WTC11 (cell line): ENCODE data around the gene MYLK. TPM values are rescaled to one million over a fixed set of nuclear protein-coding genes. Genes with fewer than 3 reads are reported as not detected.

Source experiments
- ATAC-seq: fragments of 200-7000 bp; cut with Tn5 transposase; 2 replicates; pipeline ENCODE4 v1.10.0; 2021; ENCODE audit warnings: mild to moderate bottlenecking, moderate library complexity
- CTCF ChIA-PET: fragments of 300-600 bp; sonication (Branson Sonifier 250); formaldehyde crosslinking; loops from one replicate; lab custom pipeline; 2021; ENCODE audit warnings: antibody characterized with exemption; lab: Charles Lee
- POLR2A ChIA-PET: fragments of 350-600 bp; sonication (Branson Sonifier 250); formaldehyde crosslinking; loops from one replicate; lab custom pipeline; 2021; ENCODE audit warnings: antibody characterized with exemption; lab: Charles Lee
- DNase-seq: peaks from one replicate; pipeline ENCODE4 v3.0.0; 2021; ENCODE audit warnings: low spot score
- H3K27ac Mint-ChIP-seq: 2 replicates; pipeline ENCODE4 v1.8.0; 2021; ENCODE audit warnings: mixed read lengths
- H3K27me3 Mint-ChIP-seq: 2 replicates; pipeline ENCODE4 v1.8.0; 2021; ENCODE audit warnings: low read depth, mild to moderate bottlenecking, moderate library complexity, mixed read lengths
- H3K36me3 Mint-ChIP-seq: 2 replicates; pipeline ENCODE4 v1.8.0; 2021; ENCODE audit warnings: mixed read lengths
- H3K4me1 Mint-ChIP-seq: 2 replicates; pipeline ENCODE4 v1.8.0; 2022; ENCODE audit warnings: mixed read lengths
- H3K4me3 Mint-ChIP-seq: 2 replicates; pipeline ENCODE4 v1.8.0; 2021; ENCODE audit warnings: mild to moderate bottlenecking, moderate library complexity, mixed read lengths
- H3K9me3 Mint-ChIP-seq: 2 replicates; pipeline ENCODE4 v1.8.0; 2021; ENCODE audit warnings: mixed read lengths
- ATF1 ChIP-seq: sonication (generic); formaldehyde crosslinking; IDR thresholded peaks from 2 replicates; pipeline ENCODE4 v1.8.1; 2023; ENCODE audit warnings: mild to moderate bottlenecking, moderate library complexity, missing genetic modification reagents
- CREB1 ChIP-seq: sonication (generic); formaldehyde crosslinking; IDR thresholded peaks from 2 replicates; pipeline ENCODE4 v1.8.0; 2023; ENCODE audit warnings: mild to moderate bottlenecking, missing genetic modification reagents
- FOXK1 ChIP-seq: sonication (generic); formaldehyde crosslinking; IDR thresholded peaks from 2 replicates; pipeline ENCODE4 v1.8.0; 2022; ENCODE audit warnings: mild to moderate bottlenecking, moderate library complexity, missing genetic modification reagents
- FOXP1 ChIP-seq: sonication (generic); formaldehyde crosslinking; IDR thresholded peaks from 2 replicates; pipeline ENCODE4 v1.8.0; 2022; ENCODE audit warnings: missing genetic modification reagents, mild to moderate bottlenecking, moderate library complexity, borderline replicate concordance
- GTF2I ChIP-seq: fragments of 250-450 bp; sonication (Bioruptor Pico); conservative IDR thresholded peaks from 2 replicates; pipeline ENCODE4 v1.4.0; 2021; ENCODE audit warnings: mild to moderate bottlenecking
- IRF2 ChIP-seq: sonication (generic); formaldehyde crosslinking; IDR thresholded peaks from 2 replicates; pipeline ENCODE4 v1.8.0; 2022; ENCODE audit warnings: low read depth, missing genetic modification reagents, borderline replicate concordance
- JUN ChIP-seq: sonication (generic); formaldehyde crosslinking; IDR thresholded peaks from 2 replicates; pipeline ENCODE4 v1.8.0; 2023; ENCODE audit warnings: mild to moderate bottlenecking, missing genetic modification reagents
- NFE2L1 ChIP-seq: sonication (generic); formaldehyde crosslinking; IDR thresholded peaks from 2 replicates; pipeline ENCODE4 v1.8.1; 2023; ENCODE audit warnings: missing genetic modification reagents
- NR1H2 ChIP-seq: sonication (generic); formaldehyde crosslinking; IDR thresholded peaks from 2 replicates; pipeline ENCODE4 v1.9.0; 2021; ENCODE audit warnings: mild to moderate bottlenecking, moderate library complexity, missing genetic modification reagents
- OVOL2 ChIP-seq: fragments of 250-450 bp; sonication (Bioruptor Pico); IDR thresholded peaks from 2 replicates; pipeline ENCODE4 v1.9.0; 2021; ENCODE audit warnings: mild to moderate bottlenecking, borderline replicate concordance
- RELA ChIP-seq: sonication (generic); formaldehyde crosslinking; IDR thresholded peaks from 2 replicates; pipeline ENCODE4 v1.8.1; 2022; ENCODE audit warnings: missing genetic modification reagents, mild to moderate bottlenecking, borderline replicate concordance
- ZNF396 ChIP-seq: fragments of 250-450 bp; sonication (Bioruptor Pico); IDR thresholded peaks from 2 replicates; pipeline ENCODE4 v1.8.0; 2021; ENCODE audit warnings: mild to moderate bottlenecking, moderate library complexity, borderline replicate concordance
- total RNA-seq: library from RNA; stranded (reverse); gene quantifications from 3 replicates; pipeline ENCODE4 v1.2.3, GENCODE V29; 2021
- TF ChIP-seq, protein P1 (sequence below): fragments of 250-450 bp; sonication (Bioruptor Pico); IDR thresholded peaks from 2 replicates; pipeline ENCODE4 v1.8.0; 2021; ENCODE audit warnings: mild to moderate bottlenecking
- TF ChIP-seq, protein P2 (sequence below): sonication (generic); formaldehyde crosslinking; IDR thresholded peaks from 2 replicates; pipeline ENCODE4 v1.8.1; 2022; ENCODE audit warnings: mild to moderate bottlenecking, moderate library complexity, missing genetic modification reagents
- TF ChIP-seq, protein P3 (sequence below): sonication (generic); formaldehyde crosslinking; IDR thresholded peaks from 2 replicates; pipeline ENCODE4 v1.8.1; 2023; ENCODE audit warnings: mild to moderate bottlenecking, missing genetic modification reagents, moderate library complexity
- TF ChIP-seq, protein P4 (sequence below): sonication (generic); formaldehyde crosslinking; IDR thresholded peaks from 2 replicates; pipeline ENCODE4 v1.8.0; 2022; ENCODE audit warnings: mild to moderate bottlenecking, missing genetic modification reagents
- TF ChIP-seq, protein P5 (sequence below): sonication (generic); formaldehyde crosslinking; IDR thresholded peaks from 2 replicates; pipeline ENCODE4 v1.8.0; 2022; ENCODE audit warnings: mild to moderate bottlenecking, missing genetic modification reagents
- TF ChIP-seq, protein P6 (sequence below): sonication (generic); formaldehyde crosslinking; IDR thresholded peaks from 2 replicates; pipeline ENCODE4 v1.8.1; 2022; ENCODE audit warnings: missing genetic modification reagents, borderline replicate concordance
- TF ChIP-seq, protein P7 (sequence below): sonication (generic); formaldehyde crosslinking; IDR thresholded peaks from 2 replicates; pipeline ENCODE4 v1.8.1; 2023; ENCODE audit warnings: mild to moderate bottlenecking, missing genetic modification reagents, moderate library complexity

MYLK gene
- total RNA-seq, 1 experiment from 2014 or later: 10.4 TPM

DNA sequence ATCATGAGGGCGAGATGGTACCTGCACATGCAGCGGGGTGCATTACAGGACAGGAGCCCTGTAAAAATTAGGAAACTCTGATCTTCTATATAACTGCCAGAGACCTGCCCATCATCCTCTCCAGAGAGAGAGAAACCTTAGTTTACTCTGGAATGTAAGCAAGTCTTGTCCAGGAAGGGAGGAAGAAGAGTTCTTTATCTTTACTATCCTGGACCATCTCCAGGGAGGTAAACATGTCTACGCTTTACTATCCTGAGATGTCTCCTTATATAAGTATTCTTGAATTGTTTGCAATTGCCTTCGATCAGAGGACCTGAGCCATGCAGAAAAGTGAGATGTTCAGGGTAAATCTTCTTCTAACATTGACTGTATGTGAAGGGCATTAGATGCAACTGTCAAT lies 286.6 kb downstream of the MYLK start (continued):
- TF ChIP-seq, protein P1, sequence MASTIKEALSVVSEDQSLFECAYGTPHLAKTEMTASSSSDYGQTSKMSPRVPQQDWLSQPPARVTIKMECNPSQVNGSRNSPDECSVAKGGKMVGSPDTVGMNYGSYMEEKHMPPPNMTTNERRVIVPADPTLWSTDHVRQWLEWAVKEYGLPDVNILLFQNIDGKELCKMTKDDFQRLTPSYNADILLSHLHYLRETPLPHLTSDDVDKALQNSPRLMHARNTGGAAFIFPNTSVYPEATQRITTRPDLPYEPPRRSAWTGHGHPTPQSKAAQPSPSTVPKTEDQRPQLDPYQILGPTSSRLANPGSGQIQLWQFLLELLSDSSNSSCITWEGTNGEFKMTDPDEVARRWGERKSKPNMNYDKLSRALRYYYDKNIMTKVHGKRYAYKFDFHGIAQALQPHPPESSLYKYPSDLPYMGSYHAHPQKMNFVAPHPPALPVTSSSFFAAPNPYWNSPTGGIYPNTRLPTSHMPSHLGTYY (CRISPR knock-in tag): no peak
- TF ChIP-seq, protein P2, sequence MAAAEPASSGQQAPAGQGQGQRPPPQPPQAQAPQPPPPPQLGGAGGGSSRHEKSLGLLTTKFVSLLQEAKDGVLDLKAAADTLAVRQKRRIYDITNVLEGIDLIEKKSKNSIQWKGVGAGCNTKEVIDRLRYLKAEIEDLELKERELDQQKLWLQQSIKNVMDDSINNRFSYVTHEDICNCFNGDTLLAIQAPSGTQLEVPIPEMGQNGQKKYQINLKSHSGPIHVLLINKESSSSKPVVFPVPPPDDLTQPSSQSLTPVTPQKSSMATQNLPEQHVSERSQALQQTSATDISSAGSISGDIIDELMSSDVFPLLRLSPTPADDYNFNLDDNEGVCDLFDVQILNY (CRISPR knock-in tag): no peak
- TF ChIP-seq IRF2 (CRISPR knock-in tag) (no peak), NFE2L1 (CRISPR knock-in tag) (no peak), CREB1 (CRISPR knock-in tag) (no peak)
- TF ChIP-seq, protein P3, sequence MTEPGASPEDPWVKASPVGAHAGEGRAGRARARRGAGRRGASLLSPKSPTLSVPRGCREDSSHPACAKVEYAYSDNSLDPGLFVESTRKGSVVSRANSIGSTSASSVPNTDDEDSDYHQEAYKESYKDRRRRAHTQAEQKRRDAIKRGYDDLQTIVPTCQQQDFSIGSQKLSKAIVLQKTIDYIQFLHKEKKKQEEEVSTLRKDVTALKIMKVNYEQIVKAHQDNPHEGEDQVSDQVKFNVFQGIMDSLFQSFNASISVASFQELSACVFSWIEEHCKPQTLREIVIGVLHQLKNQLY (CRISPR knock-in tag): no peak
- TF ChIP-seq, protein P4, sequence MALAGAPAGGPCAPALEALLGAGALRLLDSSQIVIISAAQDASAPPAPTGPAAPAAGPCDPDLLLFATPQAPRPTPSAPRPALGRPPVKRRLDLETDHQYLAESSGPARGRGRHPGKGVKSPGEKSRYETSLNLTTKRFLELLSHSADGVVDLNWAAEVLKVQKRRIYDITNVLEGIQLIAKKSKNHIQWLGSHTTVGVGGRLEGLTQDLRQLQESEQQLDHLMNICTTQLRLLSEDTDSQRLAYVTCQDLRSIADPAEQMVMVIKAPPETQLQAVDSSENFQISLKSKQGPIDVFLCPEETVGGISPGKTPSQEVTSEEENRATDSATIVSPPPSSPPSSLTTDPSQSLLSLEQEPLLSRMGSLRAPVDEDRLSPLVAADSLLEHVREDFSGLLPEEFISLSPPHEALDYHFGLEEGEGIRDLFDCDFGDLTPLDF (CRISPR knock-in tag): no peak
- TF ChIP-seq, protein P5, sequence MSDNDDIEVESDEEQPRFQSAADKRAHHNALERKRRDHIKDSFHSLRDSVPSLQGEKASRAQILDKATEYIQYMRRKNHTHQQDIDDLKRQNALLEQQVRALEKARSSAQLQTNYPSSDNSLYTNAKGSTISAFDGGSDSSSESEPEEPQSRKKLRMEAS (CRISPR knock-in tag): no peak

DNA sequence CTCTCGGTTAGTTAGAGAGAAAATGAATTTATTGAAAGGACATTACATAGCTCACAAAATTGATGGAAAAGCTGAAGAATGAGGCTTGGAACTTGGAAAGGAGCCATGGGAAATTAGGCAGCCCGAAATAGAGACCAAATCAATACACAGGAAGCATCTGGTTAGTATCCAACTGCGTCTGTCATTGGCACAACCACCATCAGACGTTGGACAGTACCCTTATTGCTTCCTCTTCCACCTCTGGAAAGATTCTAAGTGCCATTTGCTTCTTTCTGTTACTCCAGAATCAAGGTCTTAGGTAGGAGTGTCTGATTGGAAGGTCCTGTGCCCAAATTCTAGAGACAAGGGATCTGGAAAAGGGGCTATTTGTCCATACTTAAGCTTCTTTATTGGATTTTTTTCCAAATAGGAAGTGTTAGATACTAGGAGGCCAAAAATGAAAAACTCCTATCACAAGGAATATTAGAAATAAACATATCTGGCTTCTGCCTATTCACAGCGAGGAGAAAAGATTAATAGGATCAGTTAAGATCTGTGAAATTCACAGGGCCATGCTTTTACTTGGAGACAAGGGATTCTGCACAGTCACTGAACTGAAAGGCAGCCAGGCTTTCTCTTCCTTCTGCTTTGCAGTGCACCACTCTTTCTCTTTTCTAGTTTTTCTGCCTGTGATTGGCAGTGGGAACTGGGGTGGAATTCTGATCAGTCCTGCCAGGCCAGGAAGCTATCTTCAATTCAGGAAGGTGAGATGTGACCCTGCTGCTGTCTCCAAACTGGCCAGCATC lies 288.5 kb downstream of the MYLK start:
- Mint-ChIP-seq H3K27ac (no peak overlapping the region), H3K4me3 (no peak overlapping the region), H3K4me1 (no peaks in the 10 kb centered on the region), H3K27me3 (peaks cover 8% of the 10 kb centered on the region), H3K9me3 (peaks cover 12% of the 10 kb centered on the region), H3K36me3 (peaks cover 29% of the 10 kb centered on the region)
- ATAC-seq (no peak), DNase-seq (no peak)
- ChIA-PET CTCF (interaction anchor here (0.7 to 1.2 kb wide), 2 partner anchors 33 to 47 kb away, joined by 3 to 4 read pairs; no protein-coding TSS in a partner anchor), POLR2A (no interaction called here)
- no peak for TF ChIP-seq FOXP1 (CRISPR knock-in tag)

DNA sequence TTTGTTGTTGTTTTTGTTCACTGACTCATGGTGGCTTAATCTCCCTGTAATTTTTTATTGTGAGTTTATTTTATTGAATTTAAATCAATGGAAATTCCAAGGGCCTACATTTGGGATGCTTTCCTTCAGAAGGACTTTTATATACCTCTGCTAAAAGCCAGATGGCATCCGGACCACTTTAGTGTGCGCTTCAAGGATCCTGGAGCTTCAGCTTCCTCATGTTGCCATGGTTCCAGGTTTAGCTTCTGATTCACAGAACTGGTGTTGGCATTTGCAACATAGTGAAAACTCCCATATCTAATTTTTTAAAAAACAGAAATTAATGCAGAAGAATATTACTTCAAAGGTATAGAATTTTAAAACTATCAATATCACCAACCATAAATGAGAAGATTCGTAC lies 290.8 kb downstream of the MYLK start:
- H3K4me1 Mint-ChIP-seq: no peaks in the 10 kb centered on the region
- H3K27ac Mint-ChIP-seq: no peak overlapping the region
- H3K4me3 Mint-ChIP-seq: no peak overlapping the region
- H3K27me3 Mint-ChIP-seq: peaks cover 15% of the 10 kb centered on the region
- ChIA-PET POLR2A (no interaction called here), CTCF (interaction anchor here (0.6 kb wide), 1 partner anchor 130 kb away, joined by 3 read pairs; no protein-coding TSS in a partner anchor)
- TF ChIP-seq NFE2L1 (CRISPR knock-in tag) (no peak), FOXK1 (no peak), RELA (CRISPR knock-in tag) (no peak), GTF2I (CRISPR knock-in tag) (no peak)
- ATAC-seq: no peak
- peaks cover 32% of the 10 kb centered on the region for H3K9me3 Mint-ChIP-seq
- DNase-seq: no peak
- H3K36me3 Mint-ChIP-seq: peaks cover 45% of the 10 kb centered on the region

DNA sequence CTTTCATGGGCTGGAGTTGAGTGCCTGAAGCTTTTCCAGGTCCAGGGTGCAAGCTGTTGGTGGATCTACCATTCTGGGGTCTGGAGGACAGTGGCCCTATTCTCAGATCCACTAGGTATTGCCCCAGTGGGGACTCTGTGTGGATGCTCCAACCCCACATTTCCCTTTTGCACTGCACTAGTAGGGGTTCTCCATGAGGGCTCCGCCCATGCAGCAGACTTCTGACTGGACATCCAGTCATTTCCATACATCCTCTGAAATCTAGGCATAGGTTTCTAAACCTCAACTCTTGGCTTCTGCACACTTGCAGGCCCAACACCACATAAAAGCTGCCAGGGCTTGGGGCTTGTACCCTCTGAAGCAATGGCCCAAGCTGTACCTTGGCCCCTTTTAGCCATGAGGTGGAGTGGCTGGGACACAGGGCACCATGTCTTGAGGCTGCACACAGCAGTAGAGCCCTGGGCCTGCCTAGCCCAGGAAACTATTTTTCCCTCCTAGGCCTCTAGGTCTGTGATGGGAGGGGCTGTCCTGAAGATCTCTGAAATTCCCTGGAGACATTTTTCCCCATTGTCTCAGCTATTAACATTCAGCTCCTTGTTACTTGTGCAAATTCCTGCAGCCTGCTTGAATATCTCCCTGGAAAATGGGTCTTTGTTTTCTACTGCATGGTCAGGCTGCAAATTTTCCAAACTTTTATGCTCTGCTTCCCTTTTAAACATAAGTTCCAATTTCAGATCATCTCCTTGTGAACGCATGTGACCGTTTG lies 293.3 kb downstream of the MYLK start:
- H3K36me3 Mint-ChIP-seq: peaks cover 57% of the 10 kb centered on the region
- ChIA-PET POLR2A (no interaction called here), CTCF (no interaction called here)
- ATAC-seq (no peak), DNase-seq (no peak)
- H3K27ac Mint-ChIP-seq: no peak overlapping the region
- H3K4me1 Mint-ChIP-seq: peaks cover 9% of the 10 kb centered on the region
- H3K4me3 Mint-ChIP-seq: no peak overlapping the region
- peaks cover 15% of the 10 kb centered on the region for H3K27me3 Mint-ChIP-seq
- peaks cover 42% of the 10 kb centered on the region for H3K9me3 Mint-ChIP-seq
- no peak for TF ChIP-seq NR1H2
- no peak for TF ChIP-seq IRF2 (CRISPR knock-in tag)
- TF ChIP-seq, protein P6, sequence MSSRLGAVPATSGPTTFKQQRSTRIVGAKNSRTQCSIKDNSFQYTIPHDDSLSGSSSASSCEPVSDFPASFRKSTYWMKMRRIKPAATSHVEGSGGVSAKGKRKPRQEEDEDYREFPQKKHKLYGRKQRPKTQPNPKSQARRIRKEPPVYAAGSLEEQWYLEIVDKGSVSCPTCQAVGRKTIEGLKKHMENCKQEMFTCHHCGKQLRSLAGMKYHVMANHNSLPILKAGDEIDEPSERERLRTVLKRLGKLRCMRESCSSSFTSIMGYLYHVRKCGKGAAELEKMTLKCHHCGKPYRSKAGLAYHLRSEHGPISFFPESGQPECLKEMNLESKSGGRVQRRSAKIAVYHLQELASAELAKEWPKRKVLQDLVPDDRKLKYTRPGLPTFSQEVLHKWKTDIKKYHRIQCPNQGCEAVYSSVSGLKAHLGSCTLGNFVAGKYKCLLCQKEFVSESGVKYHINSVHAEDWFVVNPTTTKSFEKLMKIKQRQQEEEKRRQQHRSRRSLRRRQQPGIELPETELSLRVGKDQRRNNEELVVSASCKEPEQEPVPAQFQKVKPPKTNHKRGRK (CRISPR knock-in tag): no peak
- TF ChIP-seq JUN (CRISPR knock-in tag): no peak
- TF ChIP-seq ZNF396 (CRISPR knock-in tag): no peak
- TF ChIP-seq, protein P7, sequence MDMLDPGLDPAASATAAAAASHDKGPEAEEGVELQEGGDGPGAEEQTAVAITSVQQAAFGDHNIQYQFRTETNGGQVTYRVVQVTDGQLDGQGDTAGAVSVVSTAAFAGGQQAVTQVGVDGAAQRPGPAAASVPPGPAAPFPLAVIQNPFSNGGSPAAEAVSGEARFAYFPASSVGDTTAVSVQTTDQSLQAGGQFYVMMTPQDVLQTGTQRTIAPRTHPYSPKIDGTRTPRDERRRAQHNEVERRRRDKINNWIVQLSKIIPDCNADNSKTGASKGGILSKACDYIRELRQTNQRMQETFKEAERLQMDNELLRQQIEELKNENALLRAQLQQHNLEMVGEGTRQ (CRISPR knock-in tag): no peak
- no peak for TF ChIP-seq OVOL2
- TF ChIP-seq ATF1: no peak
